GM19468 (cell line): ENCODE data around the gene PARP11.

Source experiments
- ATAC-seq: cut with Tn5 transposase; IDR thresholded peaks from one replicate; pipeline ENCODE4 v1.9.1; 2021; ENCODE audit warnings: mild to moderate bottlenecking, moderate library complexity, moderate number of reproducible peaks; ENCODE audit not compliant: unreplicated experiment; ENCODE audit errors: extremely low read depth

Gene PARP11

DNA sequence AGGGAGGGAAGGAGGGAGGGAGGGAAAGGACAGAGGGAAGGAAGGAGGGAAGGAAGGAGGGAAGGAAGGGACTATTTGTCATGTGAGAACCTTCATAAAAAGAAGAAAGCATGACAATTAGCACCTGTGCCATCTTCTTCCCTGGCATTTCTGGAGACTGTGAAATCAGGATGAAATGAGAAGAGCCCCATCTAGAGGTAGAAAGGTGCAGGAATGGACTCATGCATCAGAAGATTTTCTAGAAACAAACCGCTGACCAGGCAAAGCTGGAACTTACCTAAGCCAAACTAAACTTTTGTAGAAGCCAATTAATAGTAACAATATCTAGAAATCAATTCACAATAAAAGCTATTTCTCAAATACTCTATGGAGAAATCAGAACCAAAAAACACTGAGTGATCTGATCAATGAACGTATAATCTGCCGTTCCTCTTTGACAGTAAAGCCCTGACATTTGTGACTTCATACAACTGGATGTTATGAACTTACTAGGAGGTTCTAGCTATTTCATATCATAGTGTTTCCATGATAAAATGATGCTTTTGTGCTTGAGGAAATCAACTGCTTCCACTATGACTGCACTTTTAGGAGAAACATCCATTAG is 95.9 kb downstream of the PARP11 start:
- ATAC-seq, result no peak

DNA sequence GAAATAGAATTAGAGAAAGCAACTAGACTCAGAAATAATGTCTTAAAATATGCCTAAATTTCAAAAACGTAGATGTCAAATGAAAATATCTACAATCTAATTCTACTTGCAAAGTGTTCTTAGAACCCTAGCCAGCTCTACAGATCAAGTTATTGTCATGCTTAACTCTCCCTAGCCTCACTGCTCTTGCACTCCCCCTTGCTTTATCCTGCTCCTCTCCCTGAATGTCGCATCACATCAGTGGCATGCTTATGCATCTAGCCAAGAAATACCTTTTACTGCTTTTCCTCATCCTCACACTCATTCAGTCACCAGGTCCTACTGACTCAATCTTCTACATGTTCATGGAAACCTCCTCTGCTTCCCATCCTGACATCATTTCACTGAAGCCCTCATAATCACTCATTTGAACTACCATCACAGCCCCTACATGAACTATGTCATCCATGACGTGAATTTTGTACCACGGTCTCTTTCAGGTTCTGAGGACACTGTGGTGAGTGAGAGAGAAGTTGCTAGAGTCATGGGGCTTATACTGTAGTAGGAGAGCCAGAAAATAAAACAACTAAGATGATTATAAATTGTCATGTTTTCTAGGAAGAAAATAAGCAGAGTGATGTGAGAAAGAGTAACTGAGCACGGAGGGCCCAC is 97.7 kb downstream of the PARP11 start:
- ATAC-seq, result no peak

DNA sequence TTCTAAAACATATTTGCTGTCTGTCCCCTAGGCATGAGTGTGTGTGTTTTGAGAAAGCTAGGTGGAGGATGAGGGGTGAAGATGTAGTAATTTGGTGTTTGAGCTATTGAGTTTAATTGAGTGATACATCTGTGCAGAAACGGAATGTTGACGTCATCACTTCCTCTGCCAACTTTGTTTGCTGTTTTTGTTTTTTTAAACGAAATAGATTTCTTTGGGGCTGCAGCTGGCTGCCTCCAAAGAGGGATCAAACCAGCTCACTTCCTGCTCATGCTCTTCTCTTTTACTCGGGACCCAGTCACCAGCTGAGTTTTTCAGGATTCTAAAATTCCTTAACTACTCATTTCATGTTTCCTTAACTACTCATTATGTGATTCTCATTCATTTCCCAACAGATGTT is 100.8 kb downstream of the PARP11 start:
- ATAC-seq, result no peak

DNA sequence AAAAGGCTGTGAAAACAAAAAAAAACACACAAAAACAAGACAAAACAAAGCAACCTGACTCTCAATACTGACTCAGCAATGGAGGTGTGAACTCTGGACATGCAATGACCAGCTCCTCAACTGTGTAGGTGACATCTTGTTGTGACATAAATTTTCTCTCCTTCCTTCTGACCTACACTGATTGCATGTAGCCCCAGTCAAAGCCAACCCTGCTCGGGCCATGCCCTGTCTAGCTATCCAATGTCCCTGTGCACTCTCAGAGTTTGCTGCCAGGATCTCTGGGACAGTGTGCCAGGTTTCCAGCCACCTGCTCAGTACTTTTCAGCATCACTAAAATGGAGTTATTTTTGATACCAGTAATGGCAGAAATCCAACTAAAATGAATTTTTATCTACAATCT is 101.3 kb downstream of the PARP11 start:
- no peak for ATAC-seq

DNA sequence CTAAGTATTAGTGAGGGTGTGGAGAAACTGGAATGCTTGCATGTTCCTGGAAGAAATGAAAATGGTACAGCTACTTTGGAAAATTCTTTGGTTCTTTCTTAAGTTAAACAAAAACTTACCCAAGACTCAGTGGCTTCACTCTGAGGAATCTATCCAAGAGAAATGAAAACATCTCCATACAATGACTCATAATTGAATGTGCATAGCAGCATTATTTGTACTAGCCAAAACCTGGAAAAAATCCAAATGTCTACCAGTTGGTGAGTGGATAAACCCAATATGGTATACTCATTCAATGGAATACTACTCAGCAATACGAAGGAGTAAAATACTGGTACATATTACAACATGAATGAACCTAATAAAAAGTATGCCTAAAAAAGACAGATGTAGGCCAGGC is 102.3 kb downstream of the PARP11 start:
- ATAC-seq, result no peak

DNA sequence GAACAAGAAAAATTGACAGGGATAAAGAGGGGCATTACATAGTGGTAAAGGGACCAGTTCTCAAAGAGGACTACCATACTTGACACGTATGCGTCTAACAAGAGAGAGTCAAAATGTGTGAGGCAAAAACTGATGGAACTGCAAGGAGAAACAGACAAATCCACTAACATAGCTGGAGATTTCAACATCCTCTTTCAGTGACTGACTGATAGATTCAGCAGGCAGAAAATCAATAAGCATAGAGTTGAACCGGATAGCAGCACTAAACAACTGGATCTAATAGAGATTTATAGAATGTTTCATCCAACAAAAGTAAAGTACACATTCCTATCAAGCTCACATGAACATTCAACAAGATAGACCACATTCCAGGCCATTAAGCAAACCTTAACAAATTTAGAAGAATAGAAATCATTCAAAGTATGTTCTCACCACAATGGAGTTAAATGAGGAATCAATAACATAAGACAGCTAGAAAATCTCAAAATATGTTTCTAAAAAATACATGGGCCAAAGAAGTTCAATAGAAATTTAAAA is 104.2 kb downstream of the PARP11 start:
- no peak for ATAC-seq

DNA sequence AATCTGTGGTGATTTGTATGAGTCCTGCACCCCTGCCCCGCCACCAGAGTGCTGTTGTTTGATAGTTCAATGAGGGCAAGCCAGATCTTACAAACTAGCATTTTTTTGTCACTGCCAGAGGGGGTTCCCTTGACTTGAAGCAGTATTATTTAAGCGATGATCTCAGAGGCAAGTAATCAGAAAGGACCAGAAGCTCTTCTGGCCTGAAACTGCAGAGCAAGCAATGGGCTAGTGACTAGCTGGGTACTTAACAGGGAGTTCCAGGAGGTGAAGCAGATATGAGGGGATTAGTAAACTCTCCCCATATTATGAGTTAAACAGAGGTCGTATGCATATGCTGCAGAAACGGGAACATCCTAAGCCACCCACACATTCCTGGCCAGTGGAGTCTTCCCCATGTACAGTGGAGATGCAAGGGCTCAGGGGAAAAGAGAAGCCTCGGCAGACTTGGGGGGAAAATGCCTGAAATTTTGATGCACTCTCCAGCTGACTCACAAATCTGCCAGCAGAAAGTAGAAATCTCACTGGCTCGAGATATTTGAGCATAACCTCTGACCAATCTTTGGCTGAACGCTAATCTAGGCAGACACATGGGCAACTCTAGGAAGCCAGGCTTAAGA is 112.0 kb downstream of the PARP11 start:
- ATAC-seq, result no peak

DNA sequence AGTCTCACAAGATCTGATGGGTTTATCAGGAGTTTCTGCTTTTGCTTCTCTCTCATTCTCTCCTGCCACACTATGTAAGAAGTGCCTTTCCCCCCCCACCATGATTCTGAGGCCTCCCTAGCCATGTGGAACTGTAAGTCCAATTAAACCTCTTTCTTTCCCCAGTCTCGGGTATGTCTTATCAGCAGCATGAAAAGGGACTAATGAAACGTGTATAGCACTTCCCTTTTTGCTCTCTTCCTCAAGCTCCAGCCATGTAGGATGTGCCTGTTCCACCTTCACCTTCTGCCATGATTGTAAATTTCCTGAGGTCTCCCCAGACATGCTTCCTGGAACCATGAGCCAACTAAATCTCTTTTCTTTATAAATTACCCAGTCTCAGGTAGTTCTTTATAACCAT is 113.3 kb downstream of the PARP11 start:
- no peak for ATAC-seq
